GM19324 (cell line): ENCODE results near the gene AGBL2.
"Not testable (repeated sequence)": the region's sequence is repeated elsewhere in the genome, so short reads cannot be mapped to it uniquely, and the experiment has no call there.

ENCODE experiments used
- ATAC-seq: cut with Tn5 transposase; IDR thresholded peaks from one replicate; pipeline ENCODE4 v1.9.1; 2021; ENCODE audit warnings: mild to moderate bottlenecking, moderate library complexity; ENCODE audit not compliant: unreplicated experiment, low FRiP score

AGBL2 gene

DNA sequence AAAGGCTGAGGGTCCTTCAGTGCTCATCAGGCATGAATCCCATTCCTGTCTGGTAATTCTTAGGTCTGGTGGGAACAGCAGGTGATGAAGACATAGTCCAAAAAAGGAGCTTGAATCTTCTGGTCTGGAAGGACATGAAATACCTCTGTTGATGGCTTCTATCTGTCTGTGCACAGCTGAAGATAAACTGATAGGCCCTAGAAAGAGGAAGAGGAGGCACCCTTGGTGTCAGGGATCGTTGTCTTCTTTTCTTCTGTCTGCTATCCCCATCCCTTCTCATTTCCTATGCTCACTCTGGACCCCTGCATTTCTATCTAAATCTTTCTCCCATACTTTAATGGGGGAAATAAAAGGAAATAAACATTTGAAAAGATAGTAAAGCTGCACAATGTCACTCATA lies 9.4 kb downstream of the AGBL2 start:
- no peak for ATAC-seq

DNA sequence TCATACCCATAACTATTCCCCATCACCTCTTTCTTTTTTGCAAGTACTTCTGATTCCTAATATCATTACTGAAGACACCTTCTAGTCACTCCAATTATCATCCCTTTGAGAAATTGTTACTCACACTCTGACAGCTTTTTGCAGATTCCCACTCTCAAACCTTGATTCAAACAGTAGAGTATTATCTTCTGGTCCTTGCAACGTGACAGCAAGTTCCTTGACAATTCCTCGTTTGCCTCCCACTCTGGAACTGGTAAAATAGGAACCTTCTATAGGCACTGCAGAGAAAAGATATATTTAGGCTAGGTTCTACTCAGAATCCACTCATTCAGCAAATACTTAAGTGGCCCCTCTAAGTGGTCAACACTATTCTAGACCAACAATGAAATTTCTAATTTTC lies 23.2 kb downstream of the AGBL2 start:
- ATAC-seq: no peak

DNA sequence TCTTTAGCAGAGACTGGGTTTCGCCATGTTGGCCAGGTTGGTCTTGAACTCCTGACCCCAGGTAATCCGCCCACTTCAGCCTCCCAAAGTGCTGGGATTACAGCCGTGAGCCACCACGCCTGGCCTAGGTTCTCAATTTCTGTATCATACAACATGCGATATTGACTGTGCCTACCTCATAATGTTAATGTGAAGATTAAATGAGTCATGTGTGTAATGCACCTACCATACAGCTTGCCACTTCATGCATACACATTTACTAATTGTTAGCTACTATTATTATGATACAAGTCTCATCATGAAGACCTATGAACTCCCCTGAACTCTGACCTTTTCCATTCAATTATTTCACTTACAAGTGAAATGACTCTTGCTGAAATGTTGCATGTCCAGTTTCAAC lies 25.7 kb downstream of the AGBL2 start:
- ATAC-seq: no peak

DNA sequence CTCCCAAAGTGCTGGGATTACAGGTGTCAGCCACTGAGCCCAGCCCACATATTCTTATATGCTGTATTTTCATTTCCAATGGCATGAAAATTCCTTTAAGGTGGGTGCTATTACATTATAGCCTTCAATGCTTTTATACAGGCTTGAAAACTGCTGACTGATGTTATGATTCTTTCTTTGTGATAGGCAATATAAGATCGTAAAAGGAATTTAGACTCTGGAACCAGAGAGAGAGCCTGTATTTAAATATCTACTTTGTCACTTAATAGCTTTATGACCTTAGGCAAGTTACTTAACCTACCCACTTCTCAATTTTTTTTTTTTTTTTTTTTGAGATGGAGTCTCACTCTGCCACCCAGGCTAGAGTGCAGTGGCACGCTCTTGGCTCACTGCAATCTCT lies 26.2 kb downstream of the AGBL2 start:
- no peak for ATAC-seq

DNA sequence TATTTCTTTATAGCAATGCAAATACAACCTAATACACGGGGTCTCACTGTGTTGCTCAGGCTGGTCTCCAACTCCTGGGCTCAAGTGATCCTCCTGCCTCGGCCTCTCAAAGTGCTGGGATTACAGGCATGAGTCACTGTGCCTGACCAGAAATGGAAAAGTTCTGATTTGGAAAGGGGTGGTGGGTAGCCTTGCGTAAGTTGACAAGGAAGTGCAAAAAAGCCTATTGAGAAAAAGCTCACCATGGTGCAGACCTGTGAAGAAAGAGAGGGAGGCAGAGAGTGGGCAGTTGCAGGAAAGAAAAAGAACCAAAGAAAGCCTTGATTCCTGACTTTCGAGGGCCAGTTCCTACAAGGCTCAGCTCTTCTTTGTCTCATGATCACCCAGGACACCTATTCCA lies 27.1 kb downstream of the AGBL2 start:
- no peak for ATAC-seq

DNA sequence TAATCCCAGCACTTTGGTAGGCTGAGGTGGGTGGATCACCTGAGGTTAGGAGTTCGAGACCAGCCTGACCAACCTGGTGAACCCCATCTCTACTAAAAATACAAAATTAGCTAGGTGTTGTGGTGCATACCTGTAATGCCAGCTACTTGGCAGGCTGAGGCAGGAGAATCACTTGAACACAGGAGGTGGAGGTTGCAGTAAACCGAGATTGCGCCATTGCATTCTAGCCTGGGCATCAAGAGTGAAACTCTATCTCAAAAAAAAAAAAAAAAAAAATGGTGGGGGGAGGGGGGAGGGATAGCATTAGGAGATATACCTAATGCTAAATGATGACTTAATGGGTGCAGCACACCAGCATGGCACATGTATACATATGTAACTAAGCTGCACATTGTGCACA lies 28.5 kb downstream of the AGBL2 start:
- ATAC-seq: not testable (repeated sequence)

DNA sequence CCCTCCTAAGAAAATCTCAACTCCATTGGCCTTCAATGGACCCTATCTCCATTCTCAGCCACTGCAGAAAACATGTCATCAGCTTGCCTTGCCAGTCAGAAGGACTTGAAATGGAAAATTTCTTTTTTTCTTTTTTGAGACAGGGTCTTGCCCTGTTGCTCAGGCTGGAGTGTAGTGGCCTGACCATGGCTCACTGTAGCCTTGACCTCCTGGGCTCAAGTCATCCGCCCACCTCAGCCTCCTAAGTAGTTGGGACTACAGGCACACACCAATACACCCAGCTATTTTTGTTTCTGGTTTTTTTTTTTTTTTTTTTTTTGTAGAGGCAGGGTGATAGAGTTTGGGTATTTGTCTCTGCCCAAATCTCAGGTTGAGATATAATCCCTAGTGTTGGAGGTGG lies 29.0 kb downstream of the AGBL2 start:
- ATAC-seq: no peak

DNA sequence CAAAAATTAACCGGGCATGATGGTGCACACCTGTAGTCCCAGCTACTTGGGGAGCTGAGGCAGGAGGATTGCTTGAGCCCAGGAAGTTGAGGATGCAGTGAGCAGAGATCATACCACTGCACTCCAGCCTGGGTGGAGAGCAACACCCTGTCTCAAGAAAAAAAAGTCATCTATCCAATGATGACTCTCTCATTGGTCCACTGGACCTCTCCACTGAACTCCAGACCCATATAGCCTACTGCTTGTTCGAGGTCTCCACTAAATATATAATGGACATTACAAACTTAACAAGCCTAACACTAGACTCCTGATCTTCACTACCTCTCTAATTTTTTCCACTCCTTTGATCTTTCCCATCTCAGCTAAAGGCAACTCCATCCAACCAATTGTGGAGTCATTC lies 39.3 kb downstream of the AGBL2 start:
- no peak for ATAC-seq

DNA sequence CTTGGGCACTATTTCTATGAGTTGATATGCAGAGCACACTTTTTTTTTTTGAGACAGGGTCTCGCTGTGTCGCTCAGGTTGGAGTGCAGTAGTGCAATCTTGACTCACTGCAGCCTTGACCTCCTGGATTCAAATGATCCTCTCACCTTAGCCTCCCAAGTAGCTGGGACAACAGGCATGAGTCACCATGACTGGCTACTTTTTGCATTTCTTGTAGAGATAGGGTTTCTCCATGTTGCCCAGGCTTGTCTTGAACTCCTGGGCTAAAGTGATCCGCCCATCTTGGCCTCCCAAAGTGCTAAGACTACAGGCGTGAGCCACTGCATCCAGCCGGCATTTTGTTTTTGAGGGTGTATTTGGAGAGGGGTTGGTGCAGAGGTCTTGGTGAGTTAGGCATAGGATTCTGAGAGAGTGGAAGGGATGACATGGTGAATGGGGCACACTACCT lies 42.9 kb downstream of the AGBL2 start:
- no peak for ATAC-seq

DNA sequence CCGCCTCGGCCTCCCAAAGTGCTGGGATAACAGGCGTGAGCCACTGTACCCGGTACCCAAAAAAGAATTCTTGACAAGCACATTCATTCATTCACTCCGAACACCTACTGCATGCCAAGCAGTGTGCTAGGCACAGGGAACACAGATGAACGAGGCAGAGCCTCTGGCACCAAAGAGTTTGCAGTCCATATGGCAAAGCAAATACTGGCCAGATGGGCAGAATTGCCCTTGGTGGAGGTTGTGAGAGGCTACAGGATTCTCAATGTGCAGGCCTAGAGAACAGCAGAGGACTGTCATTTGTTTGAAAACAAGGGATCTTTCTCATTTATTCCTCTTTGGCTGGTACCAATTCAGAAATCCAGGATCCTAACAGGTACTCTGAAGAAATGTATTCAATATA lies 45.3 kb downstream of the AGBL2 start:
- no peak for ATAC-seq

DNA sequence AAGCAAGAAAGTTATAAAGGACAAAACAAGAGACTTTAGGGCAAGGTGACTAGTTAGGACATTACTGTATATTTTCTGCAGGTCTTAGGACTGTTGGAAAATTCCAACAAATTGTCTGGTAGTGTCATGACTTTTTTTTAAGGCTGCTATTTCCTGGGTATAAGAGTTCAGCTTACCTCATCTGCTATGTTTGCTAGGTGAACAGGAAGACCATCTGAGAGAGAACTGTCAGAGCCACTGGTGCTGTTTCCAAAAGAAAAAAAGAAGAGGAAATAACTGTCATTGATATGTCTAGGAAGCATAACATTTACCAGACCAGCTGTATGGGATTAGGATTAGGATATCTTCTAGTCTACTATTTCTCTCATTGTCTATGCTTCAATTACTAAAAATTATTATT lies 46.5 kb downstream of the AGBL2 start:
- ATAC-seq: no peak

DNA sequence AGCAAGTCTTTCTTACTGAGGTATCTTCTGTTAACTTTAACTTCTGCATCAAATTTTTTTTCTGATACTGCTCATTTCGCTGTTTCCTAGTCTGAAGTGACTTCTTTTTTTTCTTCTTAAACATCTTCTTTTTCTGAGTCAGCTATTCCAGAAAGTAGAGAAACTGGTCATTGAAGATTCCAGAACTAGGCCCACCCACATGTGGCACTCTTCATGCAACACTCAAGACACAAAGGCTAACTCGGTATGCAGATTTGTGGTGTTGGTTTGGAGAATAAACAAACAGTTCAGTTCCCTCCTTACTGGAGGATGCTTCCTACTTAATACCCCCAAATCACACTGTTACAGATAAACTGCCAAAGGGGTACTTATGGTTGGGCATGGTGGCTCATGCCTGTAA lies 47.6 kb downstream of the AGBL2 start:
- ATAC-seq: no peak

DNA sequence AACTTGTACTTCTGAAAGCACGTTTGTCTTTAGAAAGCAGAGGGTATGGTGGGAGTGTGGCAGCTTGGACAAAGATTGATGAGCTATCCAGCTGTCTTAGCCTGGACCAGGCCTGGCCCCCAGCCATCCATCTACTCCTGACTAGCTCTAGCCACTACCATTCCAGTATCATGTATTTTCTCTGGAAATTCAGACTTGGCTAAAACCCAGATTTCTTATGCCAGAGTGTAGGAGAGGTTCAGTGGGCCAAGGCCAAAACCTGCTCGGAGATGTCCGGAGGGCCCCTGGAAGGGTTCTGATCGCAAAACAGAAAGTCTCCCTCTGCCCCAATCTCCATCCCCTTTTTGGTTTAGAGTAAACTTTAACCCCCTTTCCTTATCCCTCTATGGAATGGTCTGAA lies 48.0 kb downstream of the AGBL2 start:
- no peak for ATAC-seq

DNA sequence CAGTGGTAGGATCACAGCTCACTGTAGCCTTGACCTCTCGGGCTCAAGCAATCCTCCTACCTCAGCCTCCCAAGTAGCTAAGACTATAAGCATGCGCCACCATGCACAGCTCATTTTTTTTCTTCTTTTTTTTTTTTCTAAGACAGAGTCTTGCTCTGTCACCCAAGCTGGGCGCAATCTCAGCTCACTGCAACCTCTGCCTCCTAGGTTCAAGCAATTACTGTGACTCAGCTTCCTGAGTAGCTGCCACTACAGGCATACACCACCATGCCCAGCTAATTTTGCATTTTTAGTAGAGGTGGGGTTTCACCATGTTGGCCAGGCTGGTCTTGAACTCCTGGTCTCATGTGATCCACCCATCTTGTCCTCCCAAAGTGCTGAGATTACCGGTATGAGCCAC lies 50.2 kb downstream of the AGBL2 start:
- ATAC-seq: not testable (repeated sequence)

DNA sequence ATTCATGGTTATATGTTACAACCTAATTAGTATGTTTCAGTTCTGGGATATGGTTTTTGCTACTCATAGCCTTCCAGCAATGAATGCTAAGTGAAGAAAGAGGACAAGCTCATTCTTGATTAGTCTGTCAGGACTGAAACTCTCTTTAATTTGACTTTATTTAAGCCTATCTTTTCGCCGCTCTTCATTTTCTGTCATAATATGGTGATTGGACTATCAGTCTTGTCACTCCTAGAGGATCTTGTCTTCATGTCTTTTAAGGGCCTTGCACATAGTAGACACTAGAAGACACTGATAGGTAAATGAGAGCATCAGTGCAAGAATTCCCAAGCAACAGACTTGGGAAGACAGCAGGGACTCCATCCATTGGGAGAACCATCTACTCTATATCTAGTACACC lies 53.9 kb downstream of the AGBL2 start:
- ATAC-seq: no peak

DNA sequence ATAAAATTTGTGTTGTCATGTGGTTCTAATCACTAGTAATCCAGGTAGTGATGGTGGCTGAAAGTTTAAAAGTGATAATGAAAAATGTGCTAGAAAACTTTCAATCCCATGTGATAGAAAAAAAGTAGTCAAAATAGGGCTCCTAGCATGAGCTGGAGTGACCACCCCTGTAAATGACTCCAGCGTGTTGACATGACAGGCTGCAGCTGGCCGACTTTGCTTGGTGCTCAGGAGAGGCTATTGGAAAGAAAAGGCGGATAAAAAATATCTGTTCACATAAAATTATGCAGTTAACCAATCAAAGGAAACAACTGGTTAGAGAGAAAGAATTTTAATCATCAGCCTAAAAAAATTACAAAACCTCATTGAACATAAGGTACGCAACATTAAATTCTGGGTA lies 55.9 kb downstream of the AGBL2 start:
- no peak for ATAC-seq

DNA sequence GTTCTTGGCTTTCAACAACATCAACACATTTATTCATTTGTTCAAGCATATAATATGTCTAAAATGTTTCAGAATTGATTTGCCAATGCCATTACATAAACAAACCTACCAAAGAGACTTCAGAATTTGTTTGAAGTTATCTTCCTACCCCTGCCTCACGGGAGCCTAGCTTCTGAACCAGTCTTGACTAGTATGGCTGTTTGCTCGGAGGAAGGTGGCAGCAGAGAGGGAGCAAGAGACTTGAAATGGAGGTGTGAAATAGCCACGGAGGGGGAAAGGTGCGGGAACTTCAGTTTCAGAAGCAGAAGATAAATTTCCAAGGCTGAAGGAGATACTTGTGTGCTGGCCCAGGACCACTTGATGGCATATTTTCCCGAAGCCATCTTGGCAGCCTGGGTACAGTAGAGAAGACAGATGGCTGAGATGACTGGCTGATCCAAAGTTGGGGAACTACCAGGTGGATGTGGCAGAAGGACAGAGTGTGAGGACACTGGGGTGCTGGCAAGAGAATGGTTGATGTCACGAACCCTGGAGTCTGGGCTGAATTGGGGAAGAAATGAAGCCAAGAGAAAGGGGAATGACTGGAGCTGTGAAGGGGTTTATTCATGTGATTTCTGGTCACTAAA lies 58.8 kb downstream of the AGBL2 start:
- ATAC-seq: no peak

DNA sequence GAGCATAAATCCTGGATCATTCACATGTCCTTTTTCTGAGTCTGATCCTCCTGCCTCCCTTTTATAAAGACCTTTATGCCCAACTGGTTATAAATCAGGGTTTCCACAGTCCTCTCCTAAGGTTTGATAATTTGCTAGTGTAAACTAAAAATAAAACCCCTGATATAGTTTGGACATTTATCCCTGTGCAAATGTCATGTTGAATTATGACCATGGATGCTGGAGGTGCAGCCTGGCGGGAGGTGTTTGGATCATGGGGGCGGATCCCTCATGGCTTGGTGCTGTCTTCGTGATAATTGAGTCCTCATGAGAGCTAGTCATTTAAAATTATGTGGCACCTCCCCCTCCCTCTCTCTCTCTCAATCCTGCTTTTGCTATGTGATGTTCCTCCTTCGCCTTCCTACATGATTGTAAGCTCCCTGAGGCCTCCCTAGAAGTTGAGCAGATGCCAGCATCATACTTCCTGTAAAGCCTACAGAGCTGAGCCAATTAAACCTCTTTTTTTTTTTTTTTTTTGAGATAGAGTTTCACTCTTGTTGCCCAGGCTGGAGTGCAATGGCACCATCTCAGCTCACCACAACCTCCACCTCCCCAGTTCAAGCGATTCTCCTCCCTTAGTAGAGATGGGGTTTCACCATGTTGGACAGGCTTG lies 63.2 kb downstream of the AGBL2 start:
- no peak for ATAC-seq

DNA sequence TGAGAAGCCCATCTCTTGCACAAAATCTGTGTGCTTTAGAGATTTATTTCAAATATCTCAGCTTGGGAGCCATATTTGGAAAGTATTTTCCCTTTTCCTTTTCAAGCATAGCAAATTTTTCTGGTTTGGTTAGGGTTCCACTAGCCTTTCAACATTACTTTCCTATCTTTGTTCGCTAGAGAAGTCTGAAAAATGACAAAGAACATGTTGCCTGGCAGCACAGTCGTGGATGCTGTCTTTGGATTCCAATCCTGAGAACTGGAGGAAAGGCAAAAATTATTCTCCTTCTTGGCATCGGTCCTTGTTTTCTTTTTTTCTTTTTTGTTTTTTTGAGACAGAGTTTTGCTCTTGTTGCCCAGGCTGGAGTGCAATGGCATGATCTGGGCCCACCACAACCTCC lies 65.9 kb downstream of the AGBL2 start:
- ATAC-seq: no peak

DNA sequence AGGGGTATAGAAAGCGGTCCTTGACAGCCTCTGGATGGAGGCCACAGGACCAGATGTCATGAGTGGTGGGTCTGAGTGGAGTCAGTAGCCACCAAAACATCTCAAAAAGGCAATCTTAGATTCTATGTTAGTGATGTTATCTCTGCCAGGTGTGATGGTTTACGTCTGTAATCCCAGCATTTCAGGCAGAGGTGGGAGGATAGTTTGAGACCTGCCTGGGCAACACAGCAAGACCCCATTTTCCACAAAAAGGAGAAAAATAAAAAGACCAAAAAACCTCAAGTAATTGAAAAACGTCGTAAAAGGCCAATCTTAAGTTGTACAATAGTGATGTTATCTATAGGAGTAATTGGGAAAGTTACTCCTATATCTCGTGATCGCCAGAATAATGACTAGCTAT lies 69.2 kb downstream of the AGBL2 start:
- no peak for ATAC-seq

DNA sequence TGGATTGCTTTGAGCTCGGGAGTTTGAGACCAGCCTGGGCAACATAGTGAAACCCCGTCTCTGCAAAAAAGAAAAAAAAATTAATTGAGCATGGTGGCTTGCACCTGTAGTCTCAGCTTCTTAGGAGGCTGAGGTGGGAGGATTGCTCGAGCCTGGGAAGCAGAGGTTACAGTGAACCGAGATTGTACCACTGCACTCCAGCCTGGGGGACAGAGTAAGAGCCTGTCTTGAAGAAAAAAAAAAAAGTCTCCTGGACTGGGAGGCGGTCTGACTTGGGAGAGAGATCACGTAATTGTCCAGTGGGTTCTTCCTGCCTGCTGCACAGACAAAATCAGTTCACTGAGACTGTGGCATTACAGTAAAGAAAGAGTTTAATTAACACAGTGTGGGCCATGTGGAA lies 69.7 kb downstream of the AGBL2 start:
- no peak for ATAC-seq

DNA sequence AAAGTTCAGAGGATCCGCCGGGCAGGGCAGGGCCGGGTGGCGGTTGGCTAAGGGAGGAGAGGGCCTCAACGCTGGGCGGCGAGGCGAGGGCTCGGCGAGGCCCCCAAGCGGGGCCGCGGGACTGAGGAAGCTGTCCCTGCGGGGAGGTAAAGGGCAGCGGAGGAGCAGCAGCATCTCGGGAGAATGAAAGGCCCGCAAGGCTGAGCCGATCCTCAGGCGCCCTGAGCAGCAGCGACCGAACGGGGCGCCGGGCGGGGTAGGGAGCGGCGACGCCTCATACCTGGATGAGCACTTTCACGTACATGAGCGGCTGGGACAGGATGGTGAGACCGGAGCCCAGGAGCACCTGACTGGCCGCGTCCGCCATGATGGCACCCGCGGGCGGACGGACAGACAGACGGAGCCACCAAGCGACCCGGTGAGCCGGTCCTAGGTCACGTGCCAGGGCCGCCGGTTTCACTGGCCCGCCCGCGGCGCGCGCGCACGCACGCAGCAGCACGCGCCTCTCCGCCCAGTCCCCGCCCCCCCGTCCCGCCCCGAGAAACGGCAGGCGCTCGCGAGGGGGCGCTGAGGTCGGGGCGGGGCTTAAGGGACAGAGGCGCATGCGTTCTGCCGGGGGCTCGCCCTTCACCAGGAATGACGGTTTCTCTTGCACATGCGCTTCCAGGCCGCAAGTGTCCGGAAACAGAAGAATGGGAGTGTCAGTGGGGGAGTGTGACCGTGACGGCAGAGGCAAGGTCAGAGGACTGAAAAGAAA lies 72.9 kb downstream of the AGBL2 start, which contains the start of gene MTCH2:
MTCH2 (minus strand) TSS at position 461 of the 757 bp plus-strand sequence; CDS start at position 367, 94 bp downstream.
- peak; percentile 92 for ATAC-seq
